ENCODE measurements around the gene DHX30. TPM values are rescaled to one million over a fixed set of nuclear protein-coding genes. Genes with fewer than 3 reads are reported as not detected.

DHX30 gene
- polyA plus RNA-seq, 1 donor (not counting 4 experiments of a cell fraction or from before 2014, with no cell fraction given) = 28.3 TPM

DNA sequence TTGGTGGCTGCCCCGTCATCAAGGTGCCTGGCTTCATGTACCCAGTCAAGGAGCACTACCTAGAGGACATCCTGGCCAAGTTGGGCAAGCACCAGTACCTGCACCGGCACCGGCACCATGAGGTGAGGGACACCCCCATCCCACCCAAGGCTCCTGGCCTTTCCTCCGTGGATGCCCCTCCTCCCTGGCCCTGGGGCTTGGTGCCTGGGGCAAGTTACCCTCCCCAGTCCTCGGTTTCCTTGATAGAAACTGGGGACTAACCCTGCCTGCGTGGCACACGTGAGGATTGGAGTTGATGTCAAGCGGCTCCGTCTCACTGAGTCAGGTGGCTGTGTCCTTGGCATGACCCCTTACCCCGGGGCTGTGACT, 43.9 kb downstream of the DHX30 start:
- H3K4me1 ChIP-seq (ENCODE audit: control insufficient read depth, extremely low read depth, insufficient read depth, low read length) = no peaks in the 10 kb centered on the region
- no peak overlapping the region for H3K4me2 ChIP-seq (ENCODE audit: control insufficient read depth, extremely low read depth, insufficient read depth, low read depth, low read length)
- no peak for FAIRE-seq
- no peak for DNase-seq (ENCODE audit: low read depth, low spot score)
- H3K9me3 ChIP-seq (ENCODE audit: control insufficient read depth, low read depth, low read length) = no peaks in the 10 kb centered on the region
- H3K79me2 ChIP-seq (ENCODE audit: control insufficient read depth, insufficient read depth, low read length) = no peaks in the 10 kb centered on the region
- H2AFZ ChIP-seq (ENCODE audit: control insufficient read depth, low read length) = no peak overlapping the region
- no peak overlapping the region for H3K27ac ChIP-seq (ENCODE audit: control insufficient read depth, insufficient read depth, low read length)
- no peak overlapping the region for H3K9ac ChIP-seq (ENCODE audit: control insufficient read depth, extremely low read depth, insufficient read depth, low read length)
- no peaks in the 10 kb centered on the region for H3K9me1 ChIP-seq (ENCODE audit: control insufficient read depth, extremely low read depth, insufficient read depth, low read length)
- no peak overlapping the region for H3K4me3 ChIP-seq (ENCODE audit: control insufficient read depth in 2 of 3, extremely low read depth in 1 of 3, insufficient read depth in 2 of 3, low read depth in 1 of 3, low read length in 3 of 3)
- H4K20me1 ChIP-seq (ENCODE audit: control insufficient read depth, extremely low read depth, insufficient read depth, low read length) = peaks cover 23% of the 10 kb centered on the region
- no peaks in the 10 kb centered on the region for H3K27me3 ChIP-seq (ENCODE audit: control insufficient read depth, extremely low read depth, insufficient read depth, low read length)
- TF ChIP-seq CTCF (optimal IDR thresholded peaks at IDR 0.05 in 1 of 3, IDR thresholded peaks at IDR 0.05 in 1 of 3, conservative IDR thresholded peaks at IDR 0.05 in 1 of 3; ENCODE audit: extremely low read depth in 1 of 3, insufficient read depth in 2 of 3, low read length in 3 of 3) (no peak), EZH2 (IDR thresholded peaks at IDR 0.05; ENCODE audit: low read length) (no peak)
- dilution Hi-C loops (cut with MboI; ENCODE audit: extremely low pct_ligation_motif_present, low sequenced_read_pairs) = no loop called here
- peaks cover 61 to 76% of the 10 kb centered on the region in 2 experiments for H3K36me3 ChIP-seq (ENCODE audit: control insufficient read depth in 2 of 2, extremely low read depth in 1 of 2, insufficient read depth in 2 of 2, low read length in 2 of 2)

DNA sequence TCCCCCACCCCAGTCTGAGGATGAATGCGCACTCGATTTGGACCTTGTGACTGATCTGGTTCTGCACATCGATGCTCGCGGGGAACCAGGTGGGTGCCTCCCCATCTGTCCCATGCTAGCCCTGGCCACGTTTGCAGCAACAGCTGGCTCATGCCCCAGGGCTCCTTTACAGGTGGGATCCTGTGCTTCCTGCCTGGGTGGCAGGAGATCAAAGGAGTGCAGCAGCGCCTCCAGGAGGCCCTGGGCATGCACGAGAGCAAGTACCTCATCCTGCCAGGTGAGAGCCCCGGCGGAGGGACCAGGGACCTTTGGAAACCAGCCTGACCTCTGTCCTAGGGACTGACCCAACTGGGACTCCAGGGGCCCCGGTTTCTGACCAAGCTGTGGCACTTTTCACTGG, 44.3 kb downstream of the DHX30 start:
- H3K4me2 ChIP-seq (ENCODE audit: control insufficient read depth, extremely low read depth, insufficient read depth, low read depth, low read length) = no peak overlapping the region
- H3K36me3 ChIP-seq (ENCODE audit: control insufficient read depth in 2 of 2, extremely low read depth in 1 of 2, insufficient read depth in 2 of 2, low read length in 2 of 2) = peaks cover 61 to 77% of the 10 kb centered on the region in 2 experiments
- no peak overlapping the region for H3K4me3 ChIP-seq (ENCODE audit: control insufficient read depth in 2 of 3, extremely low read depth in 1 of 3, insufficient read depth in 2 of 3, low read depth in 1 of 3, low read length in 3 of 3)
- no peaks in the 10 kb centered on the region for H3K9me1 ChIP-seq (ENCODE audit: control insufficient read depth, extremely low read depth, insufficient read depth, low read length)
- peaks cover 23% of the 10 kb centered on the region for H4K20me1 ChIP-seq (ENCODE audit: control insufficient read depth, extremely low read depth, insufficient read depth, low read length)
- TF ChIP-seq EZH2 (IDR thresholded peaks at IDR 0.05; ENCODE audit: low read length) (no peak), CTCF (optimal IDR thresholded peaks at IDR 0.05 in 1 of 3, IDR thresholded peaks at IDR 0.05 in 1 of 3, conservative IDR thresholded peaks at IDR 0.05 in 1 of 3; ENCODE audit: extremely low read depth in 1 of 3, insufficient read depth in 2 of 3, low read length in 3 of 3) (peak in 1 of 3 experiments; percentile 9)
- no peak overlapping the region for H2AFZ ChIP-seq (ENCODE audit: control insufficient read depth, low read length)
- FAIRE-seq (no peak), DNase-seq (ENCODE audit: low read depth, low spot score) (no peak)
- no peak overlapping the region for H3K9ac ChIP-seq (ENCODE audit: control insufficient read depth, extremely low read depth, insufficient read depth, low read length)
- no peaks in the 10 kb centered on the region for H3K9me3 ChIP-seq (ENCODE audit: control insufficient read depth, low read depth, low read length)
- H3K4me1 ChIP-seq (ENCODE audit: control insufficient read depth, extremely low read depth, insufficient read depth, low read length) = no peaks in the 10 kb centered on the region
- dilution Hi-C loops (cut with MboI; ENCODE audit: extremely low pct_ligation_motif_present, low sequenced_read_pairs) = no loop called here
- no peak overlapping the region for H3K27ac ChIP-seq (ENCODE audit: control insufficient read depth, insufficient read depth, low read length)
- H3K27me3 ChIP-seq (ENCODE audit: control insufficient read depth, extremely low read depth, insufficient read depth, low read length) = no peaks in the 10 kb centered on the region
- H3K79me2 ChIP-seq (ENCODE audit: control insufficient read depth, insufficient read depth, low read length) = no peaks in the 10 kb centered on the region
